Activated naive CD4-positive, alpha-beta T cell treated with anti-CD3 and anti-CD28 coated beads for 36 hours (primary cell): ENCODE data around the gene ANKS4B. TPM values are rescaled to one million over a fixed set of nuclear protein-coding genes. Genes with fewer than 3 reads are reported as not detected.

Experiments
- CTCF ChIA-PET: fragments of 350-600 bp; sonication (Branson Sonifier 250); formaldehyde crosslinking; loops from one replicate; lab custom pipeline; 2021; ENCODE audit warnings: antibody characterized with exemption; lab: Charles Lee
- DNase-seq: peaks from one replicate; pipeline ENCODE4 v3.0.0-alpha.2; 2020
- H3K27ac Mint-ChIP-seq: one replicate; pipeline ENCODE4 v1.8.0; 2021; ENCODE audit warnings: mild to moderate bottlenecking, mixed read lengths
- H3K27me3 Mint-ChIP-seq: one replicate; pipeline ENCODE4 v1.8.0; 2021; ENCODE audit warnings: low read depth, mixed read lengths
- H3K36me3 Mint-ChIP-seq: one replicate; pipeline ENCODE4 v1.8.0; 2021; ENCODE audit warnings: low read depth, mixed read lengths
- H3K4me1 Mint-ChIP-seq: one replicate; pipeline ENCODE4 v1.8.0; 2021; ENCODE audit warnings: low read depth, mixed read lengths
- H3K4me3 Mint-ChIP-seq: one replicate; pipeline ENCODE4 v1.8.0; 2021; ENCODE audit warnings: mild to moderate bottlenecking, moderate library complexity, mixed read lengths
- H3K9me3 Mint-ChIP-seq: one replicate; pipeline ENCODE4 v1.8.0; 2021; ENCODE audit warnings: mixed read lengths
- intact Hi-C: fragments of 100-400 bp; cut with micrococcal nuclease; formaldehyde crosslinking; loops from one replicate; pipeline ENCODE4 v1.15.1; 2023
- total RNA-seq, 2 experiments: library from RNA; stranded (reverse); gene quantifications; one replicate each; pipeline ENCODE4 v1.2.3, GENCODE V29; 2021

ANKS4B gene
- total RNA-seq, 2 experiments from 2014 or later = 0.05 TPM; not detected in 1

- DNase-seq = no peak
- Mint-ChIP-seq H3K4me3 (no peak overlapping the region), H3K27ac (no peak overlapping the region), H3K36me3 (no peaks in the 10 kb centered on the region), H3K9me3 (no peaks in the 10 kb centered on the region), H3K4me1 (peaks cover 3% of the 10 kb centered on the region), H3K27me3 (peaks cover 13% of the 10 kb centered on the region)
- CTCF ChIA-PET = no interaction called here
- intact Hi-C loops = no loop called here
Observed at GRCh38 chr16:21222495-21223337, 10.8 kb upstream of the ANKS4B start.

GRCh38 chr16:21223787-21224186 is 9.7 kb upstream of the ANKS4B start:
- CTCF ChIA-PET = no interaction called here
- intact Hi-C loops = no loop called here
- no peak for DNase-seq
- Mint-ChIP-seq H3K27me3 (peaks cover 14% of the 10 kb centered on the region), H3K4me1 (peaks cover 3% of the 10 kb centered on the region), H3K27ac (no peak overlapping the region), H3K9me3 (no peaks in the 10 kb centered on the region), H3K36me3 (no peaks in the 10 kb centered on the region), H3K4me3 (no peak overlapping the region)

- Mint-ChIP-seq H3K9me3 (no peaks in the 10 kb centered on the region), H3K4me1 (peaks cover 3% of the 10 kb centered on the region), H3K4me3 (no peak overlapping the region), H3K27ac (no peak overlapping the region), H3K27me3 (peaks cover 14% of the 10 kb centered on the region), H3K36me3 (no peaks in the 10 kb centered on the region)
- DNase-seq = no peak
- intact Hi-C loops = no loop called here
- CTCF ChIA-PET = no interaction called here
Observed at GRCh38 chr16:21224800-21225199, 8.7 kb upstream of the ANKS4B start.

- CTCF ChIA-PET = no interaction called here
- H3K27ac Mint-ChIP-seq = no peak overlapping the region
Observed at GRCh38 chr16:21226749-21227148, 6.8 kb upstream of the ANKS4B start.

GRCh38 chr16:21227866-21228265 is 5.6 kb upstream of the ANKS4B start:
- no peak for DNase-seq
- no peaks in the 10 kb centered on the region for H3K36me3 Mint-ChIP-seq
- peaks cover 10% of the 10 kb centered on the region for H3K27me3 Mint-ChIP-seq
- no peaks in the 10 kb centered on the region for H3K9me3 Mint-ChIP-seq
- intact Hi-C loops = no loop called here
- no peak overlapping the region for H3K4me3 Mint-ChIP-seq
- peaks cover 3% of the 10 kb centered on the region for H3K4me1 Mint-ChIP-seq
- CTCF ChIA-PET = no interaction called here
- H3K27ac Mint-ChIP-seq = no peak overlapping the region

More at GRCh38 chr16:21226749-21227148, 6.8 kb upstream of the ANKS4B start:
- intact Hi-C loops = no loop called here
- DNase-seq = no peak
- Mint-ChIP-seq H3K9me3 (no peaks in the 10 kb centered on the region), H3K4me3 (no peak overlapping the region), H3K4me1 (peaks cover 3% of the 10 kb centered on the region), H3K27me3 (peaks cover 10% of the 10 kb centered on the region), H3K36me3 (no peaks in the 10 kb centered on the region)

- DNase-seq = no peak
- no peak overlapping the region for H3K27ac Mint-ChIP-seq
- H3K9me3 Mint-ChIP-seq = no peaks in the 10 kb centered on the region
- intact Hi-C loops = no loop called here
- peaks cover 10% of the 10 kb centered on the region for H3K27me3 Mint-ChIP-seq
- CTCF ChIA-PET = interaction anchor here (0.8 kb wide), 1 partner anchor 27 kb away, joined by 3 read pairs; no protein-coding TSS in a partner anchor
- peaks cover 3% of the 10 kb centered on the region for H3K4me1 Mint-ChIP-seq
- no peaks in the 10 kb centered on the region for H3K36me3 Mint-ChIP-seq
- no peak overlapping the region for H3K4me3 Mint-ChIP-seq
Observed at GRCh38 chr16:21228361-21228872, 5.1 kb upstream of the ANKS4B start.

GRCh38 chr16:21233045-21233520 is 416 bp upstream of the ANKS4B start:
- no peak overlapping the region for H3K27ac Mint-ChIP-seq
- H3K36me3 Mint-ChIP-seq = no peaks in the 10 kb centered on the region
- H3K4me1 Mint-ChIP-seq = no peaks in the 10 kb centered on the region
- DNase-seq = no peak
- H3K4me3 Mint-ChIP-seq = no peak overlapping the region
- intact Hi-C loops = no loop called here
- H3K9me3 Mint-ChIP-seq = no peaks in the 10 kb centered on the region
- CTCF ChIA-PET = interaction anchor here (0.6 kb wide), 1 partner anchor 18 kb away, joined by 3 read pairs; no protein-coding TSS in a partner anchor
- H3K27me3 Mint-ChIP-seq = peaks cover 4% of the 10 kb centered on the region

GRCh38 chr16:21235199-21235585 is 1.7 kb downstream of the ANKS4B start:
- Mint-ChIP-seq H3K36me3 (no peaks in the 10 kb centered on the region), H3K9me3 (no peaks in the 10 kb centered on the region), H3K4me1 (no peaks in the 10 kb centered on the region), H3K27ac (no peak overlapping the region), H3K4me3 (no peak overlapping the region), H3K27me3 (peaks cover 4% of the 10 kb centered on the region)
- DNase-seq = no peak
- CTCF ChIA-PET = no interaction called here
- intact Hi-C loops = no loop called here

- Mint-ChIP-seq H3K36me3 (no peaks in the 10 kb centered on the region), H3K27ac (no peak overlapping the region), H3K27me3 (peaks cover 2% of the 10 kb centered on the region), H3K4me1 (no peaks in the 10 kb centered on the region), H3K4me3 (no peak overlapping the region), H3K9me3 (no peaks in the 10 kb centered on the region)
- CTCF ChIA-PET = interaction anchor here (0.6 kb wide), 1 partner anchor 164 kb away, joined by 3 read pairs; no protein-coding TSS in a partner anchor
- intact Hi-C loops = no loop called here
- DNase-seq = no peak
Observed at GRCh38 chr16:21236831-21237230, 3.3 kb downstream of the ANKS4B start.

GRCh38 chr16:21239646-21240045 is 6.1 kb downstream of the ANKS4B start:
- H3K36me3 Mint-ChIP-seq = no peaks in the 10 kb centered on the region
- H3K9me3 Mint-ChIP-seq = no peaks in the 10 kb centered on the region
- DNase-seq = no peak
- H3K4me3 Mint-ChIP-seq = no peak overlapping the region
- peaks cover 7% of the 10 kb centered on the region for H3K27me3 Mint-ChIP-seq
- no peaks in the 10 kb centered on the region for H3K4me1 Mint-ChIP-seq
- no peak overlapping the region for H3K27ac Mint-ChIP-seq
- CTCF ChIA-PET = no interaction called here
- intact Hi-C loops = no loop called here

- no peak overlapping the region for H3K4me3 Mint-ChIP-seq
- CTCF ChIA-PET = no interaction called here
Observed at GRCh38 chr16:21242756-21243155, 9.3 kb downstream of the ANKS4B start.

GRCh38 chr16:21244518-21245215 is 11.2 kb downstream of the ANKS4B start:
- Mint-ChIP-seq H3K36me3 (no peaks in the 10 kb centered on the region), H3K27ac (no peak overlapping the region), H3K4me1 (no peaks in the 10 kb centered on the region), H3K27me3 (peaks cover 7% of the 10 kb centered on the region), H3K4me3 (no peak overlapping the region), H3K9me3 (no peaks in the 10 kb centered on the region)
- DNase-seq = no peak
- intact Hi-C loops = no loop called here
- CTCF ChIA-PET = no interaction called here

More at GRCh38 chr16:21242756-21243155, 9.3 kb downstream of the ANKS4B start:
- no peaks in the 10 kb centered on the region for H3K36me3 Mint-ChIP-seq
- H3K27me3 Mint-ChIP-seq = peaks cover 7% of the 10 kb centered on the region
- no peaks in the 10 kb centered on the region for H3K9me3 Mint-ChIP-seq
- intact Hi-C loops = no loop called here
- no peak overlapping the region for H3K27ac Mint-ChIP-seq
- DNase-seq = no peak
- H3K4me1 Mint-ChIP-seq = no peaks in the 10 kb centered on the region
